ENCODE measurements around the gene GBP5.
"Not testable (repeated sequence)": the region's sequence is repeated elsewhere in the genome, so short reads cannot be mapped to it uniquely, and the experiment has no call there.

GBP5 gene

GRCh38 chr1:89286549-89287180 lies 14.0 kb upstream of the GBP5 start:
- no peak overlapping the region for H3K4me3 ChIP-seq (ENCODE audit: low read depth, low read length)
- DNase-seq (ENCODE audit: low read depth), result peak; percentile 26
- no peak for TF ChIP-seq POLR2A (IDR thresholded peaks at IDR 0.05; ENCODE audit: extremely low read depth, insufficient read length)
- TF ChIP-seq CTCF (IDR thresholded peaks at IDR 0.05; ENCODE audit: low read depth, low read length), result no peak
- TF ChIP-seq MYC (IDR thresholded peaks at IDR 0.05; ENCODE audit: low read depth, low read length), result no peak
- no peak for TF ChIP-seq MAX (IDR thresholded peaks at IDR 0.05; ENCODE audit: low read depth, low read length)

GRCh38 chr1:89285745-89286380 lies 13.2 kb upstream of the GBP5 start:
- H3K4me3 ChIP-seq (ENCODE audit: low read depth, low read length), result no peak overlapping the region
- TF ChIP-seq MAX (IDR thresholded peaks at IDR 0.05; ENCODE audit: low read depth, low read length) (no peak), CTCF (IDR thresholded peaks at IDR 0.05; ENCODE audit: low read depth, low read length) (no peak), MYC (IDR thresholded peaks at IDR 0.05; ENCODE audit: low read depth, low read length) (no peak), POLR2A (IDR thresholded peaks at IDR 0.05; ENCODE audit: extremely low read depth, insufficient read length) (no peak)
- no peak for DNase-seq (ENCODE audit: low read depth)

- H3K4me3 ChIP-seq (ENCODE audit: low read depth, low read length); DNase-seq (ENCODE audit: low read depth): not testable (repeated sequence)
Measured at GRCh38 chr1:89284078-89284763, 11.6 kb upstream of the GBP5 start.

GRCh38 chr1:89280766-89281165 lies 8.1 kb upstream of the GBP5 start:
- DNase-seq (ENCODE audit: low read depth), result no peak
- H3K4me3 ChIP-seq (ENCODE audit: low read depth, low read length), result no peak overlapping the region
- TF ChIP-seq MYC (IDR thresholded peaks at IDR 0.05; ENCODE audit: low read depth, low read length) (no peak), POLR2A (IDR thresholded peaks at IDR 0.05; ENCODE audit: extremely low read depth, insufficient read length) (no peak), MAX (IDR thresholded peaks at IDR 0.05; ENCODE audit: low read depth, low read length) (no peak), CTCF (IDR thresholded peaks at IDR 0.05; ENCODE audit: low read depth, low read length) (no peak)

- no peak overlapping the region for H3K4me3 ChIP-seq (ENCODE audit: low read depth, low read length)
- TF ChIP-seq CTCF (IDR thresholded peaks at IDR 0.05; ENCODE audit: low read depth, low read length) (no peak), MYC (IDR thresholded peaks at IDR 0.05; ENCODE audit: low read depth, low read length) (no peak), MAX (IDR thresholded peaks at IDR 0.05; ENCODE audit: low read depth, low read length) (no peak), POLR2A (IDR thresholded peaks at IDR 0.05; ENCODE audit: extremely low read depth, insufficient read length) (no peak)
- DNase-seq (ENCODE audit: low read depth), result no peak
Measured at GRCh38 chr1:89279011-89279466, 6.4 kb upstream of the GBP5 start.

DNA sequence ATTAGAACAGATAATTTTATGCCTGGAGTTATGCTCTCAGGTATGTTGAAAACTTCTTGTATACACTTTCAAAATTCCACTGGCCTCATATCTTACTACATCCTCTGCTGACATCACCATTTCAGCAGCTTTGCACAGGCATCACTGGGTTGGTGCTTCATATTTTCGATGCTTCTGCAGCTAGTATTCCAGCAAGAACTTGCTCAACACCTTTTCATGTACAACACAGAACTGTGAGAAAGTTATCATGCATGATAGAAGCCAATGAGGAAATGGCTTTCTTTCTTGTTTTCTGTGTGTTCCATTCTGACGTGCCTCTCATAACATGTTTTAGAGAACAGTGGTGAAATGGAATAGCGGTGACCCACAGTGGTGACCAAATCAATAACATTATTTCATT lies 5.1 kb upstream of the GBP5 start:
- TF ChIP-seq CTCF (IDR thresholded peaks at IDR 0.05; ENCODE audit: low read depth, low read length) (no peak), POLR2A (IDR thresholded peaks at IDR 0.05; ENCODE audit: extremely low read depth, insufficient read length) (no peak), MAX (IDR thresholded peaks at IDR 0.05; ENCODE audit: low read depth, low read length) (no peak), MYC (IDR thresholded peaks at IDR 0.05; ENCODE audit: low read depth, low read length) (no peak)
- H3K4me3 ChIP-seq (ENCODE audit: low read depth, low read length), result no peak overlapping the region
- no peak for DNase-seq (ENCODE audit: low read depth)

Measured in NB4 (cell line).